ENCODE measurements around the gene ZNF195.

DNA sequence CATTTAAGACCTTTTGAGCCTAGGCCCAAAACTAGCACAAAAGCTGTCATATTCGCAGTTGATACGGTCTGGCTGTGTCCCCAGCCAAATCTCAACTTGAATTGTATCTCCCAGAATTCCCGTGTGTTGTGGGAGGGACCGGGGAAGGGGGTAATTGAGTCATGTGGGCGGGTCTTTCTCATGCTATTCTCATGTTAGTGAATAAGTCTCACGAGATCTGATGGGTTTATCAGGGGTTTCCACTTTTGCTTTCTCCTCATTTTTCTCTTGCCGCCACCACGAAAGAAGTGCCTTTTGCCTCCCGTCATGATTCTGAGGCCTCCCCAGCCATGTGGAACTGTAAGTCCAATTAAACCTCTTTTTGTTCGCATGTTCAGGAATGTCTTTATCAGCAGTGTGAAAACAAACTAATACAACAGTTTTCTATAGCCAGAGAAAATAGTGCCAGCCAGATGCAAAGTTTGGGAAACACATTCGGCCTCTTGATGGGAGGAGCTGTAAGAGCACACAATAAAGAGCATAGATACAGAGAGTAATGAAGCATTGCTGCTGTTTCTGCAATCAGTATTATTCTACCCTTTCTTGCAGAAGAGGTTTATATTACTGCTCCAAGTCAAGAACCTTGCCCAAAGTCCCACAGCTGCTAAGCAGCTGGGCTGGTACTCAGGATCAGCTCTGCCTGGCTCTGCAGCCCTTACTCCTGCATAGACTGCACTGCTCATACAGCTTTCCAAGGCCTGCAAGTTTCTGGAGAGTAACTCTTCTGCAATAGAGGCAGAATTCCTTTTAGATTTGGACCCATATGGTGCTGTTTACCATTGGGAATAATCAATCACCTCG lies 2.0 kb upstream of the ZNF195 start:
- TF ChIP-seq, protein P1, sequence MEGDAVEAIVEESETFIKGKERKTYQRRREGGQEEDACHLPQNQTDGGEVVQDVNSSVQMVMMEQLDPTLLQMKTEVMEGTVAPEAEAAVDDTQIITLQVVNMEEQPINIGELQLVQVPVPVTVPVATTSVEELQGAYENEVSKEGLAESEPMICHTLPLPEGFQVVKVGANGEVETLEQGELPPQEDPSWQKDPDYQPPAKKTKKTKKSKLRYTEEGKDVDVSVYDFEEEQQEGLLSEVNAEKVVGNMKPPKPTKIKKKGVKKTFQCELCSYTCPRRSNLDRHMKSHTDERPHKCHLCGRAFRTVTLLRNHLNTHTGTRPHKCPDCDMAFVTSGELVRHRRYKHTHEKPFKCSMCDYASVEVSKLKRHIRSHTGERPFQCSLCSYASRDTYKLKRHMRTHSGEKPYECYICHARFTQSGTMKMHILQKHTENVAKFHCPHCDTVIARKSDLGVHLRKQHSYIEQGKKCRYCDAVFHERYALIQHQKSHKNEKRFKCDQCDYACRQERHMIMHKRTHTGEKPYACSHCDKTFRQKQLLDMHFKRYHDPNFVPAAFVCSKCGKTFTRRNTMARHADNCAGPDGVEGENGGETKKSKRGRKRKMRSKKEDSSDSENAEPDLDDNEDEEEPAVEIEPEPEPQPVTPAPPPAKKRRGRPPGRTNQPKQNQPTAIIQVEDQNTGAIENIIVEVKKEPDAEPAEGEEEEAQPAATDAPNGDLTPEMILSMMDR (IDR thresholded peaks at IDR 0.05): no peak
- TF ChIP-seq EZH2 (IDR thresholded peaks at IDR 0.05) (no peak), EZH2phosphoT487 (IDR thresholded peaks at IDR 0.05) (no peak)

Measured in neural progenitor cell (in vitro differentiated cells).